GM23248 (cell line): ENCODE data around the gene DRC3. TPM values are rescaled to one million over a fixed set of nuclear protein-coding genes. Genes with fewer than 3 reads are reported as not detected.

Experiments used
- DNase-seq: peaks from one replicate; pipeline ENCODE4 v3.0.0-alpha.2; 2015
- H2AFZ ChIP-seq: fragments of 200-600 bp; sonication (generic); 2 replicates; pipeline ENCODE4 v1.6.1; 2016; ENCODE audit warnings: antibody characterized with exemption
- H3F3A ChIP-seq: fragments of 200-600 bp; sonication (generic); 2 replicates; pipeline ENCODE4 v1.6.1; 2016; ENCODE audit warnings: mild to moderate bottlenecking, antibody characterized with exemption, mixed run types; ENCODE audit not compliant: insufficient read depth
- H3K27ac ChIP-seq: fragments of 200-600 bp; sonication (generic); 2 replicates; pipeline ENCODE4 v1.5.1; 2016; ENCODE audit warnings: mild to moderate bottlenecking
- H3K27me3 ChIP-seq: fragments of 200-600 bp; sonication (generic); replicated peaks from 2 replicates; pipeline ENCODE4 v1.6.1; 2016; ENCODE audit warnings: mild to moderate bottlenecking; ENCODE audit not compliant: insufficient read depth
- H3K36me3 ChIP-seq: fragments of 200-600 bp; sonication (generic); 2 replicates; pipeline ENCODE4 v1.6.1; 2016; ENCODE audit warnings: low read depth, mild to moderate bottlenecking
- H3K4me1 ChIP-seq: fragments of 200-600 bp; sonication (generic); 2 replicates; pipeline ENCODE4 v1.6.1; 2016; ENCODE audit warnings: mild to moderate bottlenecking; ENCODE audit not compliant: insufficient read depth
- H3K4me2 ChIP-seq: fragments of 200-600 bp; sonication (generic); one replicate; pipeline ENCODE4 v1.6.1; 2016; ENCODE audit warnings: mild to moderate bottlenecking; ENCODE audit not compliant: unreplicated experiment
- H3K4me3 ChIP-seq: fragments of 200-600 bp; sonication (generic); 2 replicates; pipeline ENCODE4 v1.5.1; 2016; ENCODE audit warnings: mild to moderate bottlenecking
- H3K79me2 ChIP-seq: fragments of 200-600 bp; sonication (generic); 2 replicates; pipeline ENCODE4 v1.6.1; 2016; ENCODE audit warnings: mild to moderate bottlenecking; ENCODE audit not compliant: insufficient read depth
- H3K9ac ChIP-seq: fragments of 200-600 bp; sonication (generic); 2 replicates; pipeline ENCODE4 v1.6.1; 2016; ENCODE audit warnings: mild to moderate bottlenecking
- H3K9me2 ChIP-seq: fragments of 200-600 bp; sonication (generic); 2 replicates; pipeline ENCODE4 v1.6.1; 2016; ENCODE audit warnings: mixed run types, mild to moderate bottlenecking, moderate library complexity; ENCODE audit not compliant: insufficient read depth
- H3K9me3 ChIP-seq: fragments of 200-600 bp; sonication (generic); one replicate; pipeline ENCODE4 v1.6.1; 2017; ENCODE audit warnings: low read depth
- H4K20me1 ChIP-seq: fragments of 200-600 bp; sonication (generic); 2 replicates; pipeline ENCODE4 v1.6.0; 2016; ENCODE audit not compliant: insufficient read depth
- EZH2 ChIP-seq: fragments of 200-600 bp; sonication (generic); IDR thresholded peaks from 2 replicates; pipeline ENCODE4 v1.6.1; 2018; ENCODE audit warnings: antibody characterized with exemption, mild to moderate bottlenecking; ENCODE audit not compliant: insufficient read depth, poor library complexity, severe bottlenecking
- EZH2phosphoT487 ChIP-seq: fragments of 200-600 bp; sonication (generic); IDR thresholded peaks from 2 replicates; pipeline ENCODE4 v1.6.1; 2018; ENCODE audit warnings: antibody characterized with exemption, moderate library complexity, mild to moderate bottlenecking, low read depth; ENCODE audit not compliant: insufficient read depth
- WGBS, 2 experiments: methylation state at CpG; one replicate each; pipeline ENCODE4 v1.1.6; 2015 to 2017; ENCODE audit warnings: low lambda C conversion rate in 2 of 2, low coverage in 1 of 2; ENCODE audit errors: missing lambda C conversion rate in 2 of 2; 5-methylcytosine and 5-hydroxymethylcytosine counted together
- in situ Hi-C: fragments of 300-500 bp; cut with MboI; formaldehyde crosslinking; loops from 2 replicates; pipeline ENCODE4 v1.15.0; 2020
- polyA plus RNA-seq: library from polyadenylated mRNA; unstranded; fragments of >200 nt; fragmentation: Nextera tagmentation; extraction: Ambion mirVana; gene quantifications from 2 replicates; pipeline ENCODE4 v1.2.1, GENCODE V29; 2016
- total RNA-seq: library from RNA; depleted of rRNA; stranded (reverse); fragments of >200 nt; shearing (Covaris generic); gene quantifications from 2 replicates; pipeline ENCODE4 v1.2.3, GENCODE V29; 2014

DRC3 gene
- total and polyA plus RNA-seq, 2 experiments from 2014 or later, result 3.2 to 3.6 TPM

DNA sequence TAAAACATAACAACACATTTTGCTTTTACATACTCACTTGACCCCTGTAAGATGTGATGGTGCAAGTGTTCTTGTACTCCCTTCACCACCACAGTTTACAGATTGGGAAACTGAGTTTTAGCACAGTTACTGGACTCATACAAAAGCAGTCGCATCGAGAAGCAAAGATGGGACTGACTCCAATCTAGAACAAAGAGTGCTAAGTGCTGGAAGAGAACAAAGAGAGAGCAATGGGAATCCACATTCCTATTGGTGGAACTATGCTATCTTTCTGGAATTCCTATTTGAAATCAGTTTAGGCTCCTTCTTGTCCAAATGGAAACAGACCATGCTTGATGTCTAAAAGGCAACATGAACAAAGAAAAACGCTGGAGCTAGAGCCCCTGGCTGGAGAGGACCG is 9.6 kb upstream of the DRC3 start:
- no peak overlapping the region for H2AFZ ChIP-seq
- no peak overlapping the region for H3K27ac ChIP-seq
- H3K4me1 ChIP-seq, result peaks cover 22% of the 10 kb centered on the region
- H3K4me2 ChIP-seq, result no peak overlapping the region
- WGBS, 2 experiments, result 85 to 86% methylated on average over 4 of the region's 4 CpGs
- in situ Hi-C loops, result no loop called here
- no peaks in the 10 kb centered on the region for H3K9me2 ChIP-seq
- H3K27me3 ChIP-seq, result no peaks in the 10 kb centered on the region
- peaks cover 33% of the 10 kb centered on the region for H3F3A ChIP-seq
- no peaks in the 10 kb centered on the region for H3K36me3 ChIP-seq
- TF ChIP-seq EZH2, result no peak
- TF ChIP-seq EZH2phosphoT487, result no peak
- H3K4me3 ChIP-seq, result no peak overlapping the region
- DNase-seq, result no peak
- H3K9me3 ChIP-seq, result no peaks in the 10 kb centered on the region
- H3K79me2 ChIP-seq, result peaks cover 95% of the 10 kb centered on the region
- no peaks in the 10 kb centered on the region for H4K20me1 ChIP-seq
- H3K9ac ChIP-seq, result no peak overlapping the region

DNA sequence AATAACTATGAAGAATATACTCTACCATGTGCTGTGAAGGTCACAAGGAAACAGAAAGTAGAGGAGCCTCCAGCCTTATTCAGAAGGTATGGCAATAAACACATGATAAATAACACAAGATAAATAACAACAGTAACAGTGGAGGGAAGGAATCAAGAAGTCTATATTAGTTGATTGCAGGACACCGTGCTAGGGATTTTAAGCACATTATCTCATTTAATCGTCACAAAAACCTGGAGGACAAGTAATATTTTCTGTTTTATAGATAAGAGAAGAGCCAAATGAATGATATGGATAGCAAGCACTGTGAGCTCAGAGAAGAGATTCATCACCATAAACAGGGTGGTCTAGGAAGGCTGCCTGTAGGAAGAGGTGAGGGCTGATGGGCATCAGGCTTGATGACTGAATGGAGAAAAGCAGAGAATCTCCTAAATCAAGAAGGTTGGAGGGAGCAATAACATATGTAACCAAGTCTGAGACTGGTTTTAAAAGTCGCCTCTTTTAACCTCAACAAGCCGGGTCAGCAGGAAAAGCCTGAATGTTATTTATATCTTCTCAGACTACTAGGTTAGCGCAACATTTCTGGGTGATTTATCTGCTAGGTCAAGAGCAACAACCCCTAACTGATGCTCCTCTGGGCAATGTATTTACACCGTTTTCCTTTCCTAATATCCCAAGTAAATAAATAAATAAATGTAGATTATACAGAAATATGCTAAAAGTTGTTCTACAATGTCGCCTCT is 8.8 kb upstream of the DRC3 start:
- no peak overlapping the region for H3K9ac ChIP-seq
- H3K4me3 ChIP-seq, result no peak overlapping the region
- no peaks in the 10 kb centered on the region for H3K36me3 ChIP-seq
- H3K9me3 ChIP-seq, result no peaks in the 10 kb centered on the region
- H3K9me2 ChIP-seq, result no peaks in the 10 kb centered on the region
- H2AFZ ChIP-seq, result no peak overlapping the region
- H4K20me1 ChIP-seq, result no peaks in the 10 kb centered on the region
- H3K27me3 ChIP-seq, result no peaks in the 10 kb centered on the region
- no peak overlapping the region for H3K27ac ChIP-seq
- peaks cover 15% of the 10 kb centered on the region for H3K4me1 ChIP-seq
- peaks cover 26% of the 10 kb centered on the region for H3F3A ChIP-seq
- TF ChIP-seq EZH2phosphoT487 (no peak), EZH2 (no peak)
- in situ Hi-C loops, result no loop called here
- WGBS, 2 experiments, result 81 to 82% methylated on average over 7 of the region's 7 CpGs
- H3K4me2 ChIP-seq, result no peak overlapping the region
- H3K79me2 ChIP-seq, result peaks cover 99% of the 10 kb centered on the region
- DNase-seq, result no peak

- WGBS, 2 experiments, result 85 to 89% methylated on average over 4 of the region's 4 CpGs
- no peak overlapping the region for H3K27ac ChIP-seq
- in situ Hi-C loops, result no loop called here
These were observed 8.0 kb upstream of the DRC3 start for GRCh38 chr17:17964710-17965109.

DNA sequence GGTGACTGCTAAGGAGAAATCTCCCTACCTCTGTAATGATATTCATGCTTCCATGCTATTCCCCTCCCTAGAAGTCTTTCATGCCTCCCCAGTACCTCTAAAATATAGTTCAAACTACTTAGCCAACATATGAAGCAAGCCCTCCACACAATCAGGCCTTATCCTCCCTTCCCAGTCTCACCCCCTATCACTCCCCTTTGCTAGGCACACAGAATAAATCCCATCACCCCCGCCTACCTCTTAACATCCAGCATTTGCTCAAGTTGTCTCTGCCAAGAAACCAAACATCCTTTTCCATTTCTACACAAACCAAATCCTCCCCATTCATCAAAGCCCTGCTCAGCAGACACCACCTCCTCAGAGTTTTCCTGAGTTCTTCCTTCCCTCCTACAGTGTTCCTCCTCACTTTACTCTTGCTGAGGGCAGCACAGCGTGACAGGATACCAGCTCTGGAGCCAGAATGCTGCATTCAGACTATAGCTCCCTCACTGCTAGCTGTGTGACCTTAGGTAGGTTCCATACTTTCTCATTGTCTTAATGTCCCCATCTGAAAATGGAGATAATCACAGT is 7.4 kb upstream of the DRC3 start:
- DNase-seq, result no peak
- TF ChIP-seq EZH2 (no peak), EZH2phosphoT487 (no peak)
- Histone ChIP-seq H3F3A (peaks cover 12% of the 10 kb centered on the region), H3K4me3 (no peak overlapping the region), H3K9ac (no peak overlapping the region), H3K9me2 (no peaks in the 10 kb centered on the region), H4K20me1 (no peaks in the 10 kb centered on the region), H2AFZ (no peak overlapping the region), H3K4me2 (no peak overlapping the region), H3K36me3 (no peaks in the 10 kb centered on the region), H3K27me3 (no peaks in the 10 kb centered on the region), H3K9me3 (no peaks in the 10 kb centered on the region), H3K4me1 (peaks cover 6% of the 10 kb centered on the region; the same call in 1 of the 2 replicates), H3K79me2 (peaks cover 100% of the 10 kb centered on the region), H3K27ac (no peak overlapping the region)
- in situ Hi-C loops, result no loop called here
- WGBS, 2 experiments, result 98% methylated on average over 2 of the region's 2 CpGs

More at GRCh38 chr17:17964710-17965109, 8.0 kb upstream of the DRC3 start:
- no peak overlapping the region for H3K4me2 ChIP-seq
- peaks cover 17% of the 10 kb centered on the region for H3F3A ChIP-seq
- no peak for DNase-seq
- no peak overlapping the region for H3K9ac ChIP-seq
- H2AFZ ChIP-seq, result no peak overlapping the region
- no peaks in the 10 kb centered on the region for H3K9me2 ChIP-seq
- H3K4me3 ChIP-seq, result no peak overlapping the region
- no peaks in the 10 kb centered on the region for H3K27me3 ChIP-seq
- TF ChIP-seq EZH2phosphoT487 (no peak), EZH2 (no peak)
- no peaks in the 10 kb centered on the region for H4K20me1 ChIP-seq
- peaks cover 8% of the 10 kb centered on the region; the same call in 1 of the 2 replicates for H3K4me1 ChIP-seq
- H3K79me2 ChIP-seq, result peaks cover 100% of the 10 kb centered on the region
- H3K9me3 ChIP-seq, result no peaks in the 10 kb centered on the region
- no peaks in the 10 kb centered on the region for H3K36me3 ChIP-seq
